ENCODE results near the gene PRELID3B.

The PRELID3B gene

DNA sequence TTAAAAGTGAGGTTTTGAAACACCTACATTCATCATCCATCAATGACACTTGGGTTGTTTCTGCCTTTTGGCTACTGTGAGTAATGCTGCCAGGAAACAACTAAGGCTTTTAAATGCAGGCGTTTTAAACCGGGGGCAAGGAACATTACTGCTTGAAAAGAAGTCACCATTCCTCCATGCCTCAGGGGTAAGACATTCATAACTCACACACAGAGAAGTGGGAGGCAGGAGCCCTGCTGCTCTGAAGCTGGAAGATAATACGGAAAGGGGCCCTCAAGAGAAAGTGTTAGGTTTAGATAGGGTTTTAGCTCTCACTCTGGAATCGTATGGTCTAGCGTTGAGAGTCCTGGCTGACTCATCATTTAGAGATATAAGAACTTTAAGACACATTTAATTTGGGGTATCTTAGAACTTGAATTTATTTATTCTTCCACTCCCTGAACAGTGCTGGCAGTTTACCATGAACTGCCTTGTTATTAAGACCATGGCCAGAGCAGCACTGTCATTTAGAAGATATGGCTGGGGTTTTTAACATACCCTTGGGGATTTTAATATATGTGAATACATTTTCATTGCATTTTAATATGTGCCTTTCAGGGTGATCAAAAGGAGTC is 21.5 kb downstream of the PRELID3B start:
- H4K20me1 ChIP-seq (ENCODE audit: low read depth, low read length) = 0 out of 2 replicates have a peak, but pooled peaks cover 4% of the 10 kb centered on the region
- H3K27me3 ChIP-seq (ENCODE audit: low read length) = no peaks in the 10 kb centered on the region
- H3K9me3 ChIP-seq (ENCODE audit: insufficient read depth, low read length) = no peaks in the 10 kb centered on the region
- no peak overlapping the region for H3K27ac ChIP-seq (ENCODE audit: low read depth, low read length)
- H3K9me2 ChIP-seq (replicated peaks; ENCODE audit: insufficient read depth, low read length) = no peaks in the 10 kb centered on the region
- H3K36me3 ChIP-seq (ENCODE audit: low read length) = peaks cover 8% of the 10 kb centered on the region; the same call in 1 of the 2 replicates
- H3K79me2 ChIP-seq (ENCODE audit: insufficient read depth, low read length) = peaks cover 9% of the 10 kb centered on the region; the same call in 1 of the 2 replicates
- H3F3A ChIP-seq (ENCODE audit: insufficient read depth) = peaks cover 11% of the 10 kb centered on the region
- no peak overlapping the region for H3K4me2 ChIP-seq (ENCODE audit: low read depth, low read length, poor library complexity, severe bottlenecking)
- TF ChIP-seq EZH2phosphoT487 (conservative IDR thresholded peaks at IDR 0.05; ENCODE audit: low read length) = no peak
- TF ChIP-seq, protein P1, sequence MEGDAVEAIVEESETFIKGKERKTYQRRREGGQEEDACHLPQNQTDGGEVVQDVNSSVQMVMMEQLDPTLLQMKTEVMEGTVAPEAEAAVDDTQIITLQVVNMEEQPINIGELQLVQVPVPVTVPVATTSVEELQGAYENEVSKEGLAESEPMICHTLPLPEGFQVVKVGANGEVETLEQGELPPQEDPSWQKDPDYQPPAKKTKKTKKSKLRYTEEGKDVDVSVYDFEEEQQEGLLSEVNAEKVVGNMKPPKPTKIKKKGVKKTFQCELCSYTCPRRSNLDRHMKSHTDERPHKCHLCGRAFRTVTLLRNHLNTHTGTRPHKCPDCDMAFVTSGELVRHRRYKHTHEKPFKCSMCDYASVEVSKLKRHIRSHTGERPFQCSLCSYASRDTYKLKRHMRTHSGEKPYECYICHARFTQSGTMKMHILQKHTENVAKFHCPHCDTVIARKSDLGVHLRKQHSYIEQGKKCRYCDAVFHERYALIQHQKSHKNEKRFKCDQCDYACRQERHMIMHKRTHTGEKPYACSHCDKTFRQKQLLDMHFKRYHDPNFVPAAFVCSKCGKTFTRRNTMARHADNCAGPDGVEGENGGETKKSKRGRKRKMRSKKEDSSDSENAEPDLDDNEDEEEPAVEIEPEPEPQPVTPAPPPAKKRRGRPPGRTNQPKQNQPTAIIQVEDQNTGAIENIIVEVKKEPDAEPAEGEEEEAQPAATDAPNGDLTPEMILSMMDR (IDR thresholded peaks at IDR 0.05; ENCODE audit: insufficient read depth, low read length, poor library complexity, severe bottlenecking) = no peak
- H3K9ac ChIP-seq (ENCODE audit: low read length) = no peak overlapping the region
- H2AFZ ChIP-seq (ENCODE audit: low read depth, low read length, severe bottlenecking) = no peak overlapping the region
- no peak overlapping the region for H3K4me3 ChIP-seq (ENCODE audit: insufficient read depth, low read length, poor library complexity, severe bottlenecking)

DNA sequence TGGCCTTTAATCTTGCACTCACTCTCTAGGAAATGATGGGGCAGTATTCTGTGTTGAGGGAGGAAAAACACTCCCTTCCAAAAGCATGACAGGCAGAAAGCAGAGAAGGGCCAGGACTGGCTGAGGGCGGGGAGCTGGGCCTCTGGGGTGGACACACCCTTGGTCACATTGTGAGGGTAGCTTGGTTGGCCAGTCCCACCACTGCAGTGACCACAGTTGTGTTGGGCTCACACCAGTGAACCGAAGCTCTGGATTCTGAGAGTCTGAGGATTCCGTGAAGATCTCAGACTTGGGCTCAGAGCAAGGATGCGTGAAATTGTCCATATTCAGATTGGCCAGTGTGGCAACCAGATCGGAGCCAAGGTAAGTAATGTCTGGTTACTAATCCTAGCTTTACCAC is 23.4 kb downstream of the PRELID3B start, which contains the start of gene TUBB1:
Gene TUBB1, plus strand, starts transcription at position 213 of the 400 bp plus-strand sequence. Its CDS starts 94 bp downstream, at position 307.
- Histone ChIP-seq H3K27ac (ENCODE audit: low read depth, low read length) (no peak within 1 kb of the TSS), H3K36me3 (ENCODE audit: low read length) (no peaks in the 10 kb centered on the region), H3K9ac (ENCODE audit: low read length) (no peak within 1 kb of the TSS), H2AFZ (ENCODE audit: low read depth, low read length, severe bottlenecking) (no peak within 1 kb of the TSS), H3K79me2 (ENCODE audit: insufficient read depth, low read length) (no peaks in the 10 kb centered on the region), H4K20me1 (ENCODE audit: low read depth, low read length) (no peaks in the 10 kb centered on the region), H3F3A (ENCODE audit: insufficient read depth) (peaks cover 11% of the 10 kb centered on the region), H3K9me3 (ENCODE audit: insufficient read depth, low read length) (no peaks in the 10 kb centered on the region), H3K4me3 (ENCODE audit: insufficient read depth, low read length, poor library complexity, severe bottlenecking) (no peak within 1 kb of the TSS), H3K27me3 (ENCODE audit: low read length) (no peaks in the 10 kb centered on the region), H3K9me2 (replicated peaks; ENCODE audit: insufficient read depth, low read length) (no peaks in the 10 kb centered on the region), H3K4me2 (ENCODE audit: low read depth, low read length, poor library complexity, severe bottlenecking) (no peak within 1 kb of the TSS)
- TF ChIP-seq, protein P1 (IDR thresholded peaks at IDR 0.05; ENCODE audit: insufficient read depth, low read length, poor library complexity, severe bottlenecking) = no peak
- no peak for TF ChIP-seq EZH2phosphoT487 (conservative IDR thresholded peaks at IDR 0.05; ENCODE audit: low read length)

DNA sequence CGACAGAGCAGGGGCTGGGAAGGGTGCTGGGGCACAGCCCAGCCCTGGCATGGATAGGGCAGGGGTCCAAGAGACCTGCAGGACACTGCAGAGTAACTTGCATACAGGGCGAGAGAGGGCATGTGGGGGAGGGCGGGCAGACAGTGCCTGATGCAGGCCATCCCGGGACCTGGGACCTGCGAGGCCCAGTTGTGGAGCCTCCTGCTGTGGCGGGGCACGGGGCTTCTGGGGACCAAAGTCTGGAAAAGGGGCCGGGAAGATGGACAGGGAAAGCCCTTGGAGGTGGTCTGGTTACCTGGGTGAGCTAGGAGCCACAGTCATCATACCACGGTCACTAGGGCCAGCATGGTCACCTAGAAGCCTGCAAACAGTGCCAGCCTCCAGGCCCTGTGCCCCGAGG is 23.8 kb downstream of the PRELID3B start:
- no peak overlapping the region for H2AFZ ChIP-seq (ENCODE audit: low read depth, low read length, severe bottlenecking)
- H3F3A ChIP-seq (ENCODE audit: insufficient read depth) = peaks cover 11% of the 10 kb centered on the region
- no peak overlapping the region for H3K4me3 ChIP-seq (ENCODE audit: insufficient read depth, low read length, poor library complexity, severe bottlenecking)
- H3K9me3 ChIP-seq (ENCODE audit: insufficient read depth, low read length) = no peaks in the 10 kb centered on the region
- H3K9me2 ChIP-seq (replicated peaks; ENCODE audit: insufficient read depth, low read length) = no peaks in the 10 kb centered on the region
- no peaks in the 10 kb centered on the region for H3K36me3 ChIP-seq (ENCODE audit: low read length)
- no peaks in the 10 kb centered on the region for H4K20me1 ChIP-seq (ENCODE audit: low read depth, low read length)
- TF ChIP-seq EZH2phosphoT487 (conservative IDR thresholded peaks at IDR 0.05; ENCODE audit: low read length) = no peak
- TF ChIP-seq, protein P1 (IDR thresholded peaks at IDR 0.05; ENCODE audit: insufficient read depth, low read length, poor library complexity, severe bottlenecking) = no peak
- no peaks in the 10 kb centered on the region for H3K27me3 ChIP-seq (ENCODE audit: low read length)
- H3K4me2 ChIP-seq (ENCODE audit: low read depth, low read length, poor library complexity, severe bottlenecking) = no peak overlapping the region
- no peak overlapping the region for H3K27ac ChIP-seq (ENCODE audit: low read depth, low read length)
- no peak overlapping the region for H3K9ac ChIP-seq (ENCODE audit: low read length)
- H3K79me2 ChIP-seq (ENCODE audit: insufficient read depth, low read length) = no peaks in the 10 kb centered on the region
